GM18508 (cell line): ENCODE data around the gene SENP5.

Experiments used
- ATAC-seq: cut with Tn5 transposase; IDR thresholded peaks from one replicate; pipeline ENCODE4 v1.9.1; 2021; ENCODE audit warnings: moderate number of reproducible peaks; ENCODE audit not compliant: insufficient read depth, unreplicated experiment

SENP5 gene

GRCh38 chr3:196966526-196967401 lies 99.0 kb downstream of the SENP5 start:
- no peak for ATAC-seq

DNA sequence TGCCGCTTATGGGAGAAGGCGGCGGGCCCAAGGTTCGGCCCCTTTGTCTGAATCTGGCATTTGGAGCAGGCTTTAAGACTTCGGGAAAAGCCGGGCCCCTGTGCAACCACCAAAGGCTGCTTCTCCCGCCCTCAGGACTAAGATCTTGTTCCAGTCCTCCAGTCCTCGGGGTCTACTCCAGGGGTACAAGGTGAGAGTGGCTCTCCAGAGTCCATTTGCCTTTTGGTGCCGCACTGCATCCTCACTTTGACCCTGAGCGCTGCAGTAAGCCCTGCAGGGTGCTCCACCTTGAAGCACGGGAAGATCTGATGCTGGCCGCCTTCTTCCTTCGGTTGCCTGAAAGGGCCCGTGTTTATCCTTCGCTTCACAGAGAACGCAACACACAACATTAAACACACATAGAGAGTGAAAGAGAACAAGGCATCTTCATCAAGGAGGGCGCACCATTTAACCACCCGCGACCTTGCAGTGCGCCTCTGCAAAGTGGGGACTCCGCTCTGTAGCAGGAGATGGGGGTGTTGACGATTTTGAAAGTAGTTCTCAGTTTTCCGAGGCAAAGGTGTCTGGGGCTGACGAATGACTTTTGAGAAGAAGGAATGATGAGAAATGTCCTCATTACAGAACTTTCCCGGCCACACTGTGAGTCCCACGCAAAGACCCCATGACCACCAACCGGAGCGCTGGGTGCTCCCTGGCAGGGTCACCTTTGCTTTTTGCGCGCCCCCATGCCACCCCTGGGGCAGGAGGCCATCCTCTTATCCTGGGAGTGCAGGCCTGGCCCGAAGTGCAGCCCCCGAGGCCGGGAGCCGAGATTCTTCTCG lies 99.9 kb downstream of the SENP5 start:
- no peak for ATAC-seq

DNA sequence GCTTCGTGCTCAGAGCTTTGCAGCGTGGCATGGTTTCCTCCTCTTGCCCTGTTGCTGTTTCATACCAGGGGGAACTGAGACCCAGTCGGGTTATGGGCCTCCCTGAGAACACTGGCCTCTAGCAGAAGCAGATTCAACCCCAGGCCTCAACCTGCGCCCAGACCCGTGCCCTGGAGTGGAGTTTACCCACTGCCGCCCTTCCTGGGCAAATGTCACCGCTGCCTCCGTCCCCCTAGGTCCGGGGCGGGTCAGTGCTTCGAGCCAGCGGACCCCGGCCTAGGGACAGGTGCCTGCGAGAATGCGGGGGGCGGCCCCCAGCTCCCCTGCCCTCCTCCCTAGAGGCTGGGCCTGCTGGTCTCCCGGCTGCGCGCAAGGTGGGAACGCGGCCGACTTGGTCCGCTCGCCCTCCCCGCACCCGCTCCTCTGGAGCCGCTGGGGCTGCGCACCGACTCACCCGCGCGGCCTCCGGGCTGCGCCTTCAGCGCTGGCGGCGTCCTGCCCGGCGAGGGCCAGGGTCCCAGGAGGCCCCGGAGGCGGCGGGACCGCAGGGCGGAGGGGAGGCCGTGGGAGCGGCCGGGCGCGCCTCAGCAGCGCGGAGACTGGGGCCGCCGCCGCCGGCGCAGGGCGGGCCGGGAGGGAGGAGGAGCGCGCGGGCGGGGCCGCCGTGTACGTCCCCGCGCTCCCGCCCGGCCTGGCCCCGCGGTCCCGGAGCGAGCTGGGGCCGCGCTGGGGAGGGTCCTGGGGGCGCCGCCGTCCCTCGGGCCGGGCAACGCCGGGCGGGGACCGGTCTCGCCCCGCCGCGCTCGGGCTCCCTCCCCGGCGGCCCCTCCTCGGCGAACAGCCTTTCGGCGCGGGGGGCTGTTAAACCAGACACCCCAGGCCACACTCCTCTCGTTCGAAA lies 100.8 kb downstream of the SENP5 start, which contains the start of gene PIGZ:
TSS of gene PIGZ (minus strand) at position 601 of the 901 bp plus-strand sequence. CDS start 16,802 bp downstream, outside the sequence.
- no peak for ATAC-seq

DNA sequence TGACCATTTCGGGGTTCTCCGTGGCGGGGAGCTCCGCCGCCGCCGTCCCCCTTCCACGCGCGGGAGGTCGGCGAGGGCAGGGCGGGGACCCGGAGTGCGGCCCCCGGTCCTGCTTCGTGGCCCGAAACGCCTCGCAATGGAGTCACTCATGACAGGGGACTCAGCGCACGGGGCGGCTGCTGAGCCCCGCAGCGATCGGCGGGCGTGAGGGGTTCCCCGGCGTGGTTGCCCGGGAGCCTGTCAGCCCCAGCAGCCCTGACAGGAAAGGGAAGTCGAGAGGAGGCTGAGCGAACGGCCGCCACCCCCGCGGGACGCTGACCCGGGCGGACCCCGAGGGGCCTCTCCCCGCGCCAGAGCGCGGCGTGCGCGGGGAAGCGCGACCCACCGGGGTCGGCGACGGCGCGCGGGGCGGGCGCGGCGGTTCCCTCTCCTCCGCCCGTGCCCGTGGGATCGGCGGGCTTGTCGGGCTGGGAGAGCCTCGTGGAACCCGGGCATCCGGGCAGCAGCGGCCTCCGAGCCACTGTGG lies 101.5 kb downstream of the SENP5 start:
- ATAC-seq, result no peak

GRCh38 chr3:196969660-196970546 lies 102.2 kb downstream of the SENP5 start:
- no peak for ATAC-seq

- no peak for ATAC-seq
Measured at GRCh38 chr3:196970547-196971093, 102.9 kb downstream of the SENP5 start.

- no peak for ATAC-seq
Measured at GRCh38 chr3:196971094-196971698, 103.5 kb downstream of the SENP5 start.

- no peak for ATAC-seq
Measured at GRCh38 chr3:196974661-196975060, 106.9 kb downstream of the SENP5 start.

- ATAC-seq, result no peak
Measured at GRCh38 chr3:196975349-196975748, 107.6 kb downstream of the SENP5 start.

- ATAC-seq, result no peak
Measured at GRCh38 chr3:196976941-196977340, 109.2 kb downstream of the SENP5 start.

DNA sequence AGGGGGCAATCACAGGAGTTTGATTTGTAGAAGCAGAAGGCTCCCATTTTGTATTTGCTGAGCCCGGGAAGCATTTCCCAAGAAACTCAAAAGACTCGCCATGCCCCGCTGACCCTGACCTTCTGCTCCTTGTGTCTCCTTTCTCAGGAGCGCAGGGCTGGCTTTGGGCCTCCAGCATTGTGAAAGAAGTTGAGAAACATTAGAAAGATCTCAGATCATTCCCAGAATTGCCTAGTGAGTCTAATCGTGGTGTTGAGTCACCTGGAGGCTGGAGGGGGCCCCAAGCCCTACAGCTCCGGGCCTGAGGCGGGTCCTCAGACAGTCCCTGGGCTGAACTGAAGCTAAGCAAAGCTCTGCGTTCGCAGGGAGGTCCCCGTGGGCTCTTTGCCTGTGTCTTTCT lies 111.8 kb downstream of the SENP5 start:
- ATAC-seq, result no peak

GRCh38 chr3:196981657-196982056 lies 113.9 kb downstream of the SENP5 start:
- ATAC-seq, result no peak

GRCh38 chr3:196983186-196983585 lies 115.5 kb downstream of the SENP5 start:
- ATAC-seq, result no peak
